ENCODE data around the gene SH2D4B.

The SH2D4B gene

DNA sequence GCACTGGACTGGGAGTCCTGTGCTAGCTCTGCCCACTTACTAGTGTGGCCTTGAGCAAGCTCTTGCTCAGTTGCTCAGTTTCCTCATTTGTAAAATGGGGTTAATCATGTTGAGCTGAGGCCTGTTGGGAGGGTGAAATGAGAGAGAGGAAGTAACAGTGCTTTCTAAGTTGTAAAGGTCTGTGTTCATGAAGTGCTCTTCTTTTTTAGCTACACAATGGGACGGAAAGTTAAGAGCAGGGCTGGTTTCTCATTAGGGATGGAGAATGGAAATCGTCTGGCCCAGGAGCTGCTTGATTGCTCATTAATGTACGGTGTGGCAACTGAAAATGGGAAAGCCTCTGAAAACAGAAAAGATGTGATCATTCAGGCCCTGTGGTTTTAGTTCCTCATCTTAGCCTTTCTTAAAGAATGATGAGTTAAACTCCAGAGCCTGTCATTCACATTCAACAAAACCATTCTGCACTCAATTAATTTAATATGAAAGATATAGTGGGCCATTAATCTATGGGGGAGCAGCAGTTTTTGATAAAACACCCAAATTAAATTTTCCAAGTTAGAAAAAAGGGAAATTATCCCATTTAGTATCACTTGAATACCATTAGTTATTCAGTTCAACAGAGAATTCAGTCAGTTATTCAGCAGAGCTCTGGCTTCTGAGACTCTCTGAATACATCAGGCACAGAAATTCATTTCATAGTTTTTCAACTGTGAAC lies 60.5 kb downstream of the SH2D4B start:
- DNase-seq, result no peak

DNA sequence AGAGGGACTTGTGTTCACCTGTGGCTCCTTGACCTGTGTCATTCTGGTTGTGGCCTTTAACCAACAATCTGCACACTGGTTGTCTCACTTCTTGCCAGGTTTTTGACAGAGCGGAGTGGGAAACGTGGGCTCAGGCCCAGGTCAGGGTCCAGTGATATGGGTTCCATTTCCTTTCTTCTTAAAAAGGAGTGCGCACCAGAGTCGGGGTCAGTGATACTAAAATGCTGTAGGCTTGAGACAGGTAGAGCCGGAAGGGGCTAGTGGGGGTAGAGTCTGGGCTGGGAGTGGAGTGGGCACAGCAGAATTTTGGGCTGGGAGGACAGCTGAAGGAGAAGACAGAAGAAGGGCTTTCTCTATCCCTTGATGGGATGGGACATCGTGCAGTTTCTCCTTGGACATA lies 61.2 kb downstream of the SH2D4B start:
- DNase-seq, result no peak

DNA sequence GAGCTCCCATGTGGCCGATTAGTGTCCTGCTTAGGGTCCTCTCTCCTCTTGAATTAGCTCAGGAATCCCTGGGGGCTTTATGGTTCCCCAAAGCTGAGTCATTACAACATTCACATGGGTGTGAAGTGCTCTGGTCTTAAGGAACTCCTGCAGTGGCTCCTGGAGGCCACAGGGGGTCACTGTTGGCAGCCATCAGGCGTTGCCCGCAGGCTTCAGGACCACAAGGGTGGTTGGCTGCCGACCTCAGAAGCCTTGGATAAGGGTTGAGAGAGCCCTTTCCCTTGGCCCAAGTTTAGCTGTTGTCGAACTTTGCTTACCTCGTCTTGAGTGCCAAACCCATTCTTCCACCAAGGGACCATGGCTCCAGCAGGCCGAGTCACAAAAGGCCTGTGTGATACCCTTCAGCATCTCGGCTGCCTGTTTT lies 61.7 kb downstream of the SH2D4B start:
- peak; percentile 56 for DNase-seq

- no peak for DNase-seq
These were observed 62.6 kb downstream of the SH2D4B start for GRCh38 chr10:80600256-80600655.

- no peak for DNase-seq
These were observed 65.2 kb downstream of the SH2D4B start for GRCh38 chr10:80602881-80603280.

DNA sequence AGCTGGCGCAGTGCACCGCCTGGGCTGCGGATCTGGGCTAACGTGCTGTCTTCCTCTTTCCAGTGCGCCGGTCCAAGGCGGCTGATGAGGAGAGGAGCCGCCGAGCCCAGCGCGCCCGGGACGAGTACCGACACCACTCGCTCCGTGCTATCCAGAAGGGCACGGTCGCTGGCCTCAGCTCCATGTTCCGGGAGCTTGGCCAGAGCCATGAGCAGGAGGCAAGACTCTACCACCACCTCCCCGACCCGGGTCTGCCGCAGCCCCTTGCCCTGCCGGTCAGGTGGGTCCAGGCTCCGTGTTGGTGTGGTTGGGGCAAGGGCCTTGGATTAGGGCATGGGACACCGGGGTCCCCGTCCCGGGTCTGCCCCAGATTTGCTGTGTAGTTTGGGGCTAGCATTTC lies 65.8 kb downstream of the SH2D4B start:
- DNase-seq, result no peak

DNA sequence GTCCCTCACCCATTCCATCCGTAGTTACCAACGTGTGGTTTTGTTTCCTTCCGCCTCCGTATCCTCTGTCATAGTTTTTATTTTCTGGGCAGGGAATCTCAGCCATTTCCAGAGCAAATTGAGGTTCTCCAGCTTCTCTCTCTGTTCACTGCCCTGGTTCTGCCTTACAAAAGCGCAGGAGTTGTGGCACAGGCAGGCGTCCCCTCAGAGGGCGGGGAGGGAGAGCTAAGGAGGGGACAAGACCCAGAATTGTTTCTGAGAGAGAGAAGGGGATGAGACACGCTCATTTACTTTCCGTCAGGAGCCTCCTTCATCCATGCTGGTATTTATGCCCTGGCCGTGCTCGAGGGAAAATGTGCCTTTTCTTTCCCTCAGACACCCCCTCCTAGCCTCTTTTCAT lies 71.0 kb downstream of the SH2D4B start:
- no peak for DNase-seq

DNA sequence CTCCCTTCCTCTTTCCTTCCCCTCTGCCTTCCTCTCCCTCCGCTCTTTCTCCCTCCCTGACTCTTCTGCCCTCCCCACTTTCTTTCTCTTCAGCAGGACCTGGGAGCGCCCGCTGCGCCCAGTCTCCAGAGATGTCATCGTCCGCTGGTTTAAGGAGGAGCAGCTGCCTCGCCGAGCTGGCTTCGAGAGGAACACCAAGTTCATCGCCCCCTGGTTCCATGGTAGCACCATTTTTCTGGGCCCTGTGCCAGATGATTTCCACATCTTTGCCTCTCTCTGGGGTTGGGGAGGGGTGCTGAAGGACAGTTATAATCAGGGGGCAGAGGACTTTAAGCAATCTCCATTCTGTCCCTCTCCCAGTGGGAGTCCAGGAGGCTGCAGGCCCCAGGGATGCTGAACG lies 71.6 kb downstream of the SH2D4B start:
- no peak for DNase-seq

DNA sequence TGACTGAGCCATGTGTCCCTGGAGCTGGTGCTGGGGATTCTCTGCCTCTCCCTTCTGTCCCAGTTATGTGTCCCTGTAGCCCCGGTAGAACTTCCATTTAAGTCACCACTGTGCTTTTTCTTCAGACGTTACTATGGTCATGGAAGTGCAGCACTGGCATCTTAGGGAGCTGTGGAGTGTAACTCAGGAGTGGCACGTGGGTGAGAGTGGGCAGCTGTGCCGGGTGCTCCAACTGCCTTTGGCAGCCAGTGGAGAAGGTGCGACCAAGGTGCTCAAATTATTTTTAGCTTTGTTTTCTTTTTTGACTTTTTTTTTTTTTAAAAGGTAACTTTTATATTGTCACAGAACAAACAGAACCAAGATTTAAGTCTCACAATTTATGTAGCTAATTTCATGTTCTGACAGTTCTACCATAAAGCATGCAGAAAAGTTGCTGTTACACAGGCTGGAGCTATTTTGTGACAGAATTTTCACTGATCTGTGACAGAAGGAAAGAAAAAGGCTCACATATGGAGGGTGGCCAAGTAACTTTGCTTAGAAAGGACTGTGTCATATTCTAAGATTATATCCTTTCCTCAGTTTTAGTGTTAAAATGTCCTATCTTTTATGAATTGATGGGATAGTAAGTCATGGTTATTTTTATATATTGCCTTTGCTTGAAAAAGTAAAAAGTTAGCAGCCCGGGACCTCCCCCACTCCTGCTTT lies 73.9 kb downstream of the SH2D4B start:
- DNase-seq, result no peak

DNA sequence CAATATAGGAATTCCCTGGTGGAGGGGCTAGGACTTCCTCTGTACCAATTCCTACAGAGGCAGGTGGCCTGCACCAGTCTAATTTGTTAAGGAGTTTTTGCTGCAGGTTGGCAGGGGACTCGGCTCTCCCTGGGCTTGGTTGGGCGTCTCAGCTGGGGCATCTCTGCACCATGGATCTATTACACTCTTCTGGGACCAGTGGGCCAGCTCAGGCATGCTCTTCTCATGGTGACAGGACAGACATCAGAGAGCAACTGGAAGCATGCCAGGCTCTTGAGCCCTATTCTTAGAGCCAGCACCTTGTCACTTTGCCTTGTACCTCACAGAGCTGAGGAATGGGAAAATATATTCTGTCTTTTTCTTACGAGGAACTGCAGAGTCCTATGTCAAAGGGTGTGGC lies 74.6 kb downstream of the SH2D4B start:
- peak; percentile 13 for DNase-seq

DNA sequence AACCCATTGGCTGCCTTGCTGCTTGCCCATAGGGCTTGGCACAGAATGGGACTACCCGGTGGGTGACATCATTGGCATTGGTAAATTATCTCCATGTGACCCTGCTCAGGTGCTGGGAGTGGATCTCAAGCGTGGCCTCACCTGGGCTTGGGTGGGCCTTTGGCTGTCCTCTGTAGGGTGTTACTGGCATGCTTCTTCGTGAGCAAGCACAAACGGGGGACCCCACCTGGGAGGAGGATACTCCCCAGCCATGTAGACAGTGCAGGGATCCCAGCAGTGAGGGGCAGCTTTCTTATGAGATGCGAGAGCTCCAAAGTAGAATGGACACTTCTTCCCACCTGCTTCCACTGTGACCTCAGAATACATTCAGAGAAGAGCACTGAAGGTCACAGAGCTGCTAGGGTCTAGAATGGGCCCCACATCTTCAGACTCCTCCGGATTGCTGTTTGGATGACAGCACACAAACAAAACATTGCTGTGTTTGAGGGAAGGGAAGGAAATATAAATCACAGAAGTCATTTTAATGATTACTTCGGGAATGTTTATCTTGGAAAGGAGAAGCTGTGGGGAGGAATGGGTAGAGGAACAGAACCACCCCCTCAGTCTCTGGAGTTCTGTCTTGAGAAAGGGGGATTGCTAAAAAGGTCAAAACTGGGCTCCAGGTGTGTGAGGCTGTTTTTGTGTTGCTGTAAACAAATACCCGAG lies 75.9 kb downstream of the SH2D4B start:
- no peak for DNase-seq

DNA sequence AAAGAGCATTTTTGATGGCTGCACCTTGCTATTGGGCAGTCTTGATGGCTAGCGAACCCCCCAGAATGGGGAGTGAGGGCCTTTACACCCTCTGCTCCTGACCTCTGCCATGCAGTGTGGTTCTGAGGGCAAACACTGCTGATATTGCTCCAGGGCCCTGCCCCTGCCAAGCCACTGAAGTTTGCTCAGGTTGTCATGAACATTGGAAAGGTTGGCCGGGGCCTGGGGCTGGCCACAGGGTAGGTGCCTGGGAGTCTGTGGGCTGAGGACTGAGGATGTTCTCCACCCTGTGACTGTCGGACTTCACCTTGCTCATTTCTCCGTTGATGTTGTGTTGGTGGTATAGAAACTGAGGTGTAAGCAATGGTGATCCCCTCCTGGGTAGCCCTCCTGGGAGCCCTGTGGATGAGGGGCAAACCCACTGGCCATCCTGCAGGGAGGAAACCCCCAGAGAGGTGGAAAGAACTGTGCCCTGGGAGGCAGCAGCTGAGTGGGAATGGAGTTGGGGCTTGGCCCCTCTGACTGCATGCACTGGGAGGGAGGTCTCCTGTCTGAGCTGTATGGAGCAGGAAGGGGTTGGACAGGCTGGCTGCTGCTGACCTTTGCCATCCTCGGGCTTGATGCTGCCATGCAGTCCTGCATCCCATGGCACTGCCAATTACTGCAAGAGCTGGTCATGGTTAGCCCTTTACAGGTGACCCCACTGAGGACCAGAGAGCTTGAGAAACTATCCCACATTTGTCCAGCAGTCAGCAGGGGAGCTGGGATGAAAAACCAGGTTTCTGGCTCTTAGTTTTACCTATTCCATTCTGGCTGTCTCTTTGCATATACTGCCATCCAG lies 77.1 kb downstream of the SH2D4B start:
- DNase-seq, result no peak

GRCh38 chr10:80617807-80618206 lies 80.1 kb downstream of the SH2D4B start:
- no peak for DNase-seq

GRCh38 chr10:80619036-80619435 lies 81.3 kb downstream of the SH2D4B start:
- DNase-seq, result no peak

GRCh38 chr10:80622153-80622552 lies 84.5 kb downstream of the SH2D4B start:
- DNase-seq, result no peak

GRCh38 chr10:80630324-80630723 lies 92.6 kb downstream of the SH2D4B start:
- DNase-seq, result no peak

DNA sequence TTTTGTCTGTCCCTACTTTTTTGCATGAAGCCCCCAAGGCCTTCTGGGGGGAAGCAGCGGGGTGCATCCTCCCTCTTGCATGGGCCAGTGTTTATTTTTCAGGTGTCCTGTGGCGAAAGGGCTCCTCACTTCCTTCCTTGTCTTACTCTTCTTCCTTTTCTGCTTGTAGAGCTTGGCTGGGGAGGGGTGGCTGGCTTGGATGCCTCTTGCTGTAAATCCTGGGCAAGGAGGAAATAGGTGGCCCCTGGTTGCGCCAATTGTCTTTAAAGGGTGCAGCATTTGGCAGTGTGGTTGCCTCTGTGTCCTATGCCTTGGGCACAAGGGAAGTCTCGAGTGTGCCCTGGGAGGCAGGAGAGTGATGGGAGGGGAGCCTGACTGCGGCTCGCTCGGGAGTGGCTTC lies 95.0 kb downstream of the SH2D4B start:
- DNase-seq, result no peak

GRCh38 chr10:80633383-80633860 lies 95.7 kb downstream of the SH2D4B start:
- DNase-seq, result no peak

GRCh38 chr10:80633910-80634309 lies 96.2 kb downstream of the SH2D4B start:
- DNase-seq, result no peak

DNA sequence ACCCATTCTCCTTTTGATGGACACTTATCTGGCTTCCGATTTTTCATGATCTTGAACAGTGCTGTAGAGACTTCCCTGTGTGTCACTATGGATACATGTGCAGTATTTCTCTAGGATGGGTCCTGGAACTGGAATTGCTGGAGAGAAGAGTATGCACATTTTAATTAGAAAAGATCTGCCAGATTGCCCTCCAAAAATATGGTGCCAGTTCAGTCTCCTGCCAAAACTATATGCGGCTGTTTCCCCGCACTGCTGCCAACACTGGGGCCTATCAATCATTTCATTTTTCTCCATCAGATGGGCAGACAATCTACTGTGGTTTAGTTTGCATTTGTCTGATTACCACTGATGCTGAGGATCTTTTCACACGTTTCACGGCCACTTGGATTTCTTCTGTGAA lies 105.0 kb downstream of the SH2D4B start:
- no peak for DNase-seq

DNA sequence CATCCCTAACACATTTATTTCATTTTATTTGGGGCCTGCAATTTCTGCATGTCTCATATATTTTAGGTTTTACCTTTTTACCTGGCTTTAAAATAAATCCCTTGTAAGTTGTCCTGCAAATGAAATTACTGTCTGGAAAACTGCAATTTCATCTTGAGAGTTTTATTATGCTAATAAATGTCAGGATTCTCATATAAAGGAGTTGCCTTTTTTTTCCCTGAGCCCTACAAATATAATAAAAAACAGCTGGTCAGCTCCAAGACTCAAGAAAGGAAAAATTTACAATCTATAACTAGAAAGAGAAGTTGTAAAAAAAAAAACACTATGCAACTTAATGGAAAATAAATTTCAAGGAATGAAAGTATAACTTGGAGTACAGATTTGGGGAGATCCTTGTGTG lies 108.7 kb downstream of the SH2D4B start:
- no peak for DNase-seq

GRCh38 chr10:80647173-80647833 lies 109.6 kb downstream of the SH2D4B start:
- DNase-seq, result no peak

Data from NCI-H1436 (cell line).